Kidney (tissue), 14 donors: ENCODE data around the gene RBPJ. TPM values are rescaled to one million over a fixed set of nuclear protein-coding genes. Genes with fewer than 3 reads are reported as not detected.

Source experiments
- DNase-seq, 5 donors: peaks; one replicate each; pipeline ENCODE4 v3.0.0-alpha.2; 2013 to 2020
- FAIRE-seq: peaks from 2 replicates; lab custom pipeline; 2012; peaks lifted over from hg19 to GRCh38; lab: Jason Lieb, UNC
- H3K27ac ChIP-seq, 2 donors: one replicate each; pipeline ENCODE4 v1.7.0; 2013; ENCODE audit warnings: low read depth in 2 of 2, low read length in 2 of 2, inconsistent platforms in 1 of 2
- H3K27me3 ChIP-seq: one replicate; pipeline ENCODE4 v1.7.1; 2013; ENCODE audit warnings: low read length, inconsistent platforms; ENCODE audit not compliant: control insufficient read depth, insufficient read depth
- H3K36me3 ChIP-seq, 3 donors: one replicate each; pipeline versions ENCODE4 v1.7.0 to v1.7.1; 2013; ENCODE audit warnings: low read length in 3 of 3, control low read depth in 1 of 3, inconsistent platforms in 1 of 3; ENCODE audit not compliant: insufficient read depth in 3 of 3, control insufficient read depth in 2 of 3
- H3K4me1 ChIP-seq, 3 donors: one replicate each; pipeline versions ENCODE4 v1.7.0 to v1.7.1; 2013; ENCODE audit warnings: low read length in 3 of 3, inconsistent platforms in 1 of 3, low read depth in 1 of 3; ENCODE audit not compliant: control insufficient read depth in 2 of 3, insufficient read depth in 2 of 3
- H3K4me3 ChIP-seq, 3 donors: one replicate each; pipeline versions ENCODE4 v1.7.0 to v1.8.1; 2013; ENCODE audit warnings: low read length in 3 of 3, control low read depth in 1 of 3, inconsistent platforms in 1 of 3
- H3K9ac ChIP-seq, 3 donors: one replicate each; pipeline versions ENCODE4 v1.7.0 to v1.7.1; 2013; ENCODE audit warnings: low read length in 3 of 3, control low read depth in 1 of 3, inconsistent platforms in 1 of 3
- H3K9me3 ChIP-seq, 3 donors: one replicate each; pipeline versions ENCODE4 v1.7.0 to v1.7.1; 2013; ENCODE audit warnings: low read length in 3 of 3, control low read depth in 1 of 3, inconsistent platforms in 1 of 3; ENCODE audit not compliant: control insufficient read depth in 2 of 3, insufficient read depth in 1 of 3
- CTCF ChIP-seq: IDR thresholded peaks from 3 replicates; pipeline ENCODE4 v1.5.1; 2012; ENCODE audit warnings: mild to moderate bottlenecking, moderate library complexity, borderline replicate concordance; ENCODE audit not compliant: insufficient read depth; ENCODE audit errors: extremely low read depth
- intact Hi-C: fragments of 100-400 bp; cut with DNase I; formaldehyde crosslinking; loops from one replicate; pipeline ENCODE4 v1.11.1; 2022
- polyA plus RNA-seq: library from polyadenylated mRNA; stranded (reverse); fragments of 350-450 nt; fragmentation: Illumina TruSeq; extraction: RNeasy Lipid Tissue Mini Kit (QIAGEN cat#74804); gene quantifications from one replicate; pipeline ENCODE4 v1.2.3, GENCODE V29; 2014; ENCODE audit warnings: low read depth, low replicate concordance; ENCODE audit not compliant: insufficient read depth
- total RNA-seq: library from RNA; stranded (reverse); fragmentation: NEBNext Ultra II Directional; extraction: Animal tissue kit (Norgen Biotek cat#: 25700); gene quantifications from one replicate; pipeline ENCODE4 v1.2.1, GENCODE V29; 2021
- donor health status: control.
- donor health status: control.
- donor health status: control.
- donor health status: control.
- donor health status: control.
- donor health status: DM: yes; HTN: yes; CAD: no.
- donor health status: Normal renal cell carcinoma (clear cell type).

Gene RBPJ
- total and polyA plus RNA-seq, 2 donors from 2014 or later: 28.5 to 77.6 TPM

- FAIRE-seq (no peak), DNase-seq (peak in 1 of 5 donors; percentile 24)
- Histone ChIP-seq H3K36me3 (no peaks in the 10 kb centered on the region), H3K9me3 (no peaks in the 10 kb centered on the region), H3K9ac (no peak overlapping the region), H3K4me1 (no peaks in the 10 kb centered on the region), H3K27ac (no peak overlapping the region), H3K27me3 (no peaks in the 10 kb centered on the region), H3K4me3 (no peak overlapping the region)
- intact Hi-C loops: no loop called here
- no peak for TF ChIP-seq CTCF
These were observed 120.3 kb downstream of the RBPJ start for GRCh38 chr4:26441102-26441501.

DNA sequence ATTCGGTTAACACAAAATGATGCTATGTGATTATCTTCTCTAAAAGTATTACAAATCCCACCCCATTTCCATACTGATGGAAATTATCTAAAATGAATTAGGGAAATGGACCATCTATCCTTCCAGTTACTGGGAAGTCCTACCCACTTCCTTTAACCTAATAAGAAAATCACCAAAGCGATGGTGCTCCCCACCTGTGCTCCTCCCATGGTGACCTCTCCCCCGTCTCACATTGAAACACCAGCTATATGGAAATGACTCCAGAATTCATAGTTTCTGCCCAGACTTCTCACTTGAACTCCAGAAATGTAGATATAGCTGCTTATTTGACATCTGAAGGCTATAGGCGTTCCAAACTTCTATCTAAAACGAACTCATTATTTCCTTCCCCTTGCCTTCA is 121.0 kb downstream of the RBPJ start:
- H3K27me3 ChIP-seq: no peaks in the 10 kb centered on the region
- no peaks in the 10 kb centered on the region for H3K9me3 ChIP-seq
- intact Hi-C loops: no loop called here
- FAIRE-seq: no peak
- H3K4me3 ChIP-seq: no peak overlapping the region
- no peak for DNase-seq
- H3K27ac ChIP-seq: no peak overlapping the region
- TF ChIP-seq CTCF: no peak
- no peaks in the 10 kb centered on the region for H3K36me3 ChIP-seq
- H3K9ac ChIP-seq: no peak overlapping the region
- H3K4me1 ChIP-seq: no peaks in the 10 kb centered on the region

DNA sequence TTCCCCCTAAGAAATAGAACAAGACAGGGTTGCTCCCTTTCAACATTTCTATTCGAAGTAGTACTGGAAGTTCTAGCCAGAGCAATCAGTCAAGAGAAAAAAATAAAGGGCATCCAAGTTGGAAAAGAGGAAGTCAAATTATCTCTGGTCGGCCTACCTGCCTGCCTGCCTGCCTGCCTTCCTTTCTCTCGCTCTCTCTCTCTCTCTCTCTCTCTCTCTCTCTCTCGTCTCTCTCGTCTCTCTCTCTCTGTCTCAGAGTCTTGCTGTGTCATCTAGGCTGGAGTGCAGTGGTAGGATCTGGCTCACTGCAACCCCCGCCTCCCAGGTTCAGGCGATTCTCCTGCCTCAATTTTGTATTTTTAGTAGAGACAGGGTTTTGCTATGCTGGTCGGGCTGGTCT is 126.6 kb downstream of the RBPJ start:
- Histone ChIP-seq H3K27me3 (no peaks in the 10 kb centered on the region), H3K27ac (no peak overlapping the region), H3K9ac (no peak overlapping the region), H3K36me3 (no peaks in the 10 kb centered on the region), H3K4me3 (no peak overlapping the region), H3K4me1 (no peaks in the 10 kb centered on the region), H3K9me3 (no peaks in the 10 kb centered on the region)
- intact Hi-C loops: no loop called here
- DNase-seq (no peak), FAIRE-seq (no peak)
- no peak for TF ChIP-seq CTCF

- FAIRE-seq (no peak), DNase-seq (no peak)
- H3K36me3 ChIP-seq: no peaks in the 10 kb centered on the region
- H3K4me3 ChIP-seq: no peak overlapping the region
- no peak overlapping the region for H3K9ac ChIP-seq
- no peak overlapping the region for H3K27ac ChIP-seq
- peaks cover 0 to 3% (median 0%) of the 10 kb centered on the region in 3 donors for H3K9me3 ChIP-seq
- H3K27me3 ChIP-seq: no peaks in the 10 kb centered on the region
- intact Hi-C loops: no loop called here
- H3K4me1 ChIP-seq: no peaks in the 10 kb centered on the region
- no peak for TF ChIP-seq CTCF
These were observed 129.6 kb downstream of the RBPJ start for GRCh38 chr4:26450418-26450817.
